ENCODE measurements around the gene CLEC18B.

Gene CLEC18B

GRCh38 chr16:74455619-74456289, 34.5 kb upstream of the CLEC18B start:
- no peak overlapping the region for H3K27ac ChIP-seq (replicated peaks)
- no peaks in the 10 kb centered on the region for H3K27me3 ChIP-seq (ENCODE audit: insufficient read depth, poor library complexity, severe bottlenecking)
- no peak overlapping the region for H3K4me3 ChIP-seq (replicated peaks; ENCODE audit: insufficient read depth, low read length)
- TF ChIP-seq REST (IDR thresholded peaks at IDR 0.05; ENCODE audit: insufficient replicate concordance, low read depth) (no peak), SPI1 (IDR thresholded peaks at IDR 0.05; ENCODE audit: borderline replicate concordance, low read depth) (no peak), GABPA (IDR thresholded peaks at IDR 0.05; ENCODE audit: low read depth) (no peak), CTCF (IDR thresholded peaks at IDR 0.05; ENCODE audit: insufficient read depth, low read length) (no peak), POLR2AphosphoS5 (IDR thresholded peaks at IDR 0.05; ENCODE audit: low read depth) (no peak)
- no peak for DNase-seq (ENCODE audit: low read depth in 1 of 2, low spot score in 1 of 2)

GRCh38 chr16:74455213-74455612, 33.9 kb upstream of the CLEC18B start:
- DNase-seq (ENCODE audit: low read depth in 1 of 2, low spot score in 1 of 2), result no peak
- no peak overlapping the region for H3K4me3 ChIP-seq (replicated peaks; ENCODE audit: insufficient read depth, low read length)
- no peak overlapping the region for H3K27ac ChIP-seq (replicated peaks)
- H3K27me3 ChIP-seq (ENCODE audit: insufficient read depth, poor library complexity, severe bottlenecking), result no peaks in the 10 kb centered on the region
- TF ChIP-seq SPI1 (IDR thresholded peaks at IDR 0.05; ENCODE audit: borderline replicate concordance, low read depth) (no peak), REST (IDR thresholded peaks at IDR 0.05; ENCODE audit: insufficient replicate concordance, low read depth) (no peak), CTCF (IDR thresholded peaks at IDR 0.05; ENCODE audit: insufficient read depth, low read length) (no peak), POLR2AphosphoS5 (IDR thresholded peaks at IDR 0.05; ENCODE audit: low read depth) (no peak), GABPA (IDR thresholded peaks at IDR 0.05; ENCODE audit: low read depth) (no peak)

GRCh38 chr16:74451951-74452758, 30.9 kb upstream of the CLEC18B start:
- H3K27ac ChIP-seq (replicated peaks), result no peak overlapping the region
- TF ChIP-seq SPI1 (IDR thresholded peaks at IDR 0.05; ENCODE audit: borderline replicate concordance, low read depth), result no peak
- TF ChIP-seq POLR2AphosphoS5 (IDR thresholded peaks at IDR 0.05; ENCODE audit: low read depth), result no peak
- no peak for TF ChIP-seq REST (IDR thresholded peaks at IDR 0.05; ENCODE audit: insufficient replicate concordance, low read depth)
- no peak overlapping the region for H3K4me3 ChIP-seq (replicated peaks; ENCODE audit: insufficient read depth, low read length)
- H3K27me3 ChIP-seq (ENCODE audit: insufficient read depth, poor library complexity, severe bottlenecking), result no peaks in the 10 kb centered on the region
- DNase-seq (ENCODE audit: low read depth in 1 of 2, low spot score in 1 of 2), result no peak

Measured in HL-60 (cell line).